SU-DHL-6 (cell line): ENCODE data around the gene TTYH3.

Experiments
- H2AFZ ChIP-seq: fragments of 200-600 bp; sonication (generic); 2 replicates; pipeline ENCODE4 v1.6.1; 2014; ENCODE audit warnings: low read depth, mild to moderate bottlenecking, moderate library complexity, mixed read lengths, antibody characterized with exemption, low read length; ENCODE audit not compliant: severe bottlenecking
- H3F3A ChIP-seq: fragments of 200-600 bp; shearing (Covaris generic); 2 replicates; pipeline ENCODE4 v1.6.0; 2016; ENCODE audit warnings: antibody characterized with exemption, mild to moderate bottlenecking; ENCODE audit not compliant: insufficient read depth
- H3K27ac ChIP-seq: fragments of 200-600 bp; sonication (generic); 2 replicates; pipeline ENCODE4 v1.5.1; 2016; ENCODE audit warnings: low read depth, mild to moderate bottlenecking, low read length, moderate library complexity, mixed read lengths
- H3K27me3 ChIP-seq: fragments of 200-600 bp; sonication (generic), shearing (Covaris generic); 2 replicates; pipeline ENCODE4 v1.6.0; 2014; ENCODE audit warnings: mild to moderate bottlenecking, low read length
- H3K36me3 ChIP-seq: fragments of 200-600 bp; sonication (generic); 2 replicates; pipeline ENCODE4 v1.6.1; 2014; ENCODE audit warnings: mild to moderate bottlenecking, low read length, mixed read lengths
- H3K4me2 ChIP-seq: fragments of 300-600, 200-600 bp; shearing (Covaris generic), sonication (generic); 2 replicates; pipeline ENCODE4 v1.6.0; 2014; ENCODE audit warnings: low read length, low read depth, mild to moderate bottlenecking; ENCODE audit not compliant: poor library complexity, severe bottlenecking
- H3K4me3 ChIP-seq: fragments of 200-600 bp; sonication (generic); 2 replicates; pipeline ENCODE4 v1.5.1; 2014; ENCODE audit warnings: antibody characterized with exemption, low read length, mild to moderate bottlenecking, mixed read lengths; ENCODE audit not compliant: insufficient read depth, poor library complexity, severe bottlenecking
- H3K79me2 ChIP-seq: fragments of 200-600 bp; sonication (generic); 2 replicates; pipeline ENCODE4 v1.6.1; 2014; ENCODE audit warnings: mild to moderate bottlenecking, low read length, moderate library complexity; ENCODE audit not compliant: insufficient read depth
- H3K9ac ChIP-seq: fragments of 200-600 bp; sonication (generic); 2 replicates; pipeline ENCODE4 v1.7.0; 2014; ENCODE audit warnings: mild to moderate bottlenecking, low read length
- H3K9me2 ChIP-seq: fragments of 200-600 bp; sonication (generic); replicated peaks from 2 replicates; pipeline ENCODE4 v1.6.1; 2014; ENCODE audit warnings: low read length; ENCODE audit not compliant: insufficient read depth
- H3K9me3 ChIP-seq: fragments of 200-600 bp; sonication (generic); 2 replicates; pipeline ENCODE4 v1.6.1; 2014; ENCODE audit warnings: low read length, mixed read lengths; ENCODE audit not compliant: insufficient read depth
- H4K20me1 ChIP-seq: fragments of 200-600 bp; sonication (generic); 2 replicates; pipeline ENCODE4 v1.6.1; 2014; ENCODE audit warnings: low read depth, mild to moderate bottlenecking, antibody characterized with exemption, low read length, moderate library complexity, mixed read lengths
- CTCF ChIP-seq: fragments of 200-600 bp; sonication (generic); IDR thresholded peaks from one replicate; pipeline ENCODE4 v1.5.1; 2017; ENCODE audit warnings: antibody characterized with exemption, mild to moderate bottlenecking, low read length, moderate library complexity; ENCODE audit not compliant: insufficient read depth, poor library complexity, severe bottlenecking
- EZH2phosphoT487 ChIP-seq: fragments of 200-600 bp; sonication (generic), shearing (Covaris generic); conservative IDR thresholded peaks from 2 replicates; pipeline ENCODE4 v1.6.1; 2018; ENCODE audit warnings: mild to moderate bottlenecking, antibody characterized with exemption, low read length, moderate library complexity, mixed read lengths

TTYH3 gene

GRCh38 chr7:2667843-2668242 lies 36.1 kb downstream of the TTYH3 start:
- Histone ChIP-seq H3K79me2 (no peaks in the 10 kb centered on the region), H3F3A (no peaks in the 10 kb centered on the region), H3K36me3 (no peaks in the 10 kb centered on the region), H3K4me2 (no peak overlapping the region), H3K4me3 (no peak overlapping the region), H3K27ac (no peak overlapping the region), H3K9me2 (no peaks in the 10 kb centered on the region), H3K27me3 (no peaks in the 10 kb centered on the region), H3K9me3 (no peaks in the 10 kb centered on the region), H4K20me1 (no peaks in the 10 kb centered on the region), H3K9ac (no peak overlapping the region), H2AFZ (no peak overlapping the region)
- no peak for TF ChIP-seq CTCF
- TF ChIP-seq EZH2phosphoT487, result no peak

GRCh38 chr7:2668401-2668800 lies 36.6 kb downstream of the TTYH3 start:
- H4K20me1 ChIP-seq, result no peaks in the 10 kb centered on the region
- H3F3A ChIP-seq, result no peaks in the 10 kb centered on the region
- no peaks in the 10 kb centered on the region for H3K79me2 ChIP-seq
- H3K27me3 ChIP-seq, result no peaks in the 10 kb centered on the region
- H2AFZ ChIP-seq, result no peak overlapping the region
- H3K9me3 ChIP-seq, result no peaks in the 10 kb centered on the region
- no peak overlapping the region for H3K27ac ChIP-seq
- no peak overlapping the region for H3K4me3 ChIP-seq
- TF ChIP-seq EZH2phosphoT487 (no peak), CTCF (no peak)
- no peak overlapping the region for H3K4me2 ChIP-seq
- no peaks in the 10 kb centered on the region for H3K9me2 ChIP-seq
- no peak overlapping the region for H3K9ac ChIP-seq
- no peaks in the 10 kb centered on the region for H3K36me3 ChIP-seq

- H3K79me2 ChIP-seq, result no peaks in the 10 kb centered on the region
- H3K4me3 ChIP-seq, result no peak overlapping the region
- no peaks in the 10 kb centered on the region for H3F3A ChIP-seq
- no peaks in the 10 kb centered on the region for H4K20me1 ChIP-seq
- no peaks in the 10 kb centered on the region for H3K9me2 ChIP-seq
- no peak for TF ChIP-seq EZH2phosphoT487
- no peak for TF ChIP-seq CTCF
- H3K27ac ChIP-seq, result no peak overlapping the region
- no peak overlapping the region for H3K4me2 ChIP-seq
- H3K36me3 ChIP-seq, result no peaks in the 10 kb centered on the region
- H3K9ac ChIP-seq, result no peak overlapping the region
- H2AFZ ChIP-seq, result no peak overlapping the region
- no peaks in the 10 kb centered on the region for H3K27me3 ChIP-seq
- peaks cover 3% of the 10 kb centered on the region; the same call in 1 of the 2 replicates for H3K9me3 ChIP-seq
Measured at GRCh38 chr7:2670171-2670570, 38.4 kb downstream of the TTYH3 start.
